Measurements from ENCODE around the gene ZNF697. TPM values are rescaled to one million over a fixed set of nuclear protein-coding genes. Genes with fewer than 3 reads are reported as not detected.

ZNF697 gene
- total RNA-seq, 1 donor from 2014 or later = 9.4 TPM

DNA sequence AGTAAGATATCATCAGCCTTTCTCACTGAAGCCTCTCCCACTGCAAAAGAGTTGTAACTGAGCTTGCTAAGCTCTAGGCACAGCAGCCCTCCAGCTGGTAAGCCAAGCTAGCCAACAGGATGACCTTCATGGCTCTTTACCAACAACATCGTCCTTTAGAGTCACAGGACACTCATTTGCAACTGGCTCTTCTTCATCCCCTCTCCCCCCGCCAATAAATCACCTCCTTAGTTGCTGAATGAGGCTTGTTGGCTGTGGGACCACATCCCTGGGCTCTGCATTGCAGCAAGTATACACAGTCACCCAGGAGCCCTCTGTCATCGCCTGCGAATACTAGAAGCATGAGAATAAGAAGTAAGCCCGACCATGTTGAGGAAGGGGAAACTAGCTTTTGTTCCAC, 16.0 kb upstream of the ZNF697 start:
- TF ChIP-seq, protein P1, sequence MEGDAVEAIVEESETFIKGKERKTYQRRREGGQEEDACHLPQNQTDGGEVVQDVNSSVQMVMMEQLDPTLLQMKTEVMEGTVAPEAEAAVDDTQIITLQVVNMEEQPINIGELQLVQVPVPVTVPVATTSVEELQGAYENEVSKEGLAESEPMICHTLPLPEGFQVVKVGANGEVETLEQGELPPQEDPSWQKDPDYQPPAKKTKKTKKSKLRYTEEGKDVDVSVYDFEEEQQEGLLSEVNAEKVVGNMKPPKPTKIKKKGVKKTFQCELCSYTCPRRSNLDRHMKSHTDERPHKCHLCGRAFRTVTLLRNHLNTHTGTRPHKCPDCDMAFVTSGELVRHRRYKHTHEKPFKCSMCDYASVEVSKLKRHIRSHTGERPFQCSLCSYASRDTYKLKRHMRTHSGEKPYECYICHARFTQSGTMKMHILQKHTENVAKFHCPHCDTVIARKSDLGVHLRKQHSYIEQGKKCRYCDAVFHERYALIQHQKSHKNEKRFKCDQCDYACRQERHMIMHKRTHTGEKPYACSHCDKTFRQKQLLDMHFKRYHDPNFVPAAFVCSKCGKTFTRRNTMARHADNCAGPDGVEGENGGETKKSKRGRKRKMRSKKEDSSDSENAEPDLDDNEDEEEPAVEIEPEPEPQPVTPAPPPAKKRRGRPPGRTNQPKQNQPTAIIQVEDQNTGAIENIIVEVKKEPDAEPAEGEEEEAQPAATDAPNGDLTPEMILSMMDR (IDR thresholded peaks at IDR 0.05; ENCODE audit: borderline replicate concordance) = no peak
- no peak for DNase-seq
- intact Hi-C loops (cut with micrococcal nuclease) = loop anchor here (5.0 kb wide), 1 partner anchor 47 kb away; no protein-coding TSS in a partner anchor
- H3K36me3 ChIP-seq = no peaks in the 10 kb centered on the region
- no peak overlapping the region for H3K4me3 ChIP-seq
- H3K9me3 ChIP-seq (replicated peaks) = no peaks in the 10 kb centered on the region
- no peaks in the 10 kb centered on the region for H3K27me3 ChIP-seq (ENCODE audit: low read depth)
- H3K4me1 ChIP-seq = peaks cover 6% of the 10 kb centered on the region
- no peak overlapping the region for H3K27ac ChIP-seq (replicated peaks)

DNA sequence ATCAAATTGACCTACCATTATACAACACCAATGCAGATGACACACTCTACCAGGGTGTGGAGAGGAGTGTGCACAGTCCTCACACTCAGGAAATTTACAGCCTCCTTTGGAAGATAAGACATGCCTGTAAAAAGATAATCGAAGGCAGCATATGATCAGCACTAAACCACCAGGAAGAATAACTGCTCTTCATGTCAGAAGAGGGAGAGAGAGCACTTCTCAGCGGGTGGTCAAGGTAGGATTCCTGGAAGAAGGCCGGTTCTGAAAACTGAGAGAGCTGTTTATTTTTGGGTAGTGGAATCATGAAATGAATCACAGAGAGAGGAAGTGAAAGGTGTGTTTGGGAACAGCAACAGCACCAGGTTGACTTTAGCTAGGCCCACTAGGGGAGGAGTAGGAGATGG, 14.0 kb upstream of the ZNF697 start:
- Histone ChIP-seq H3K4me1 (peaks cover 6% of the 10 kb centered on the region), H3K27ac (replicated peaks) (no peak overlapping the region), H3K27me3 (ENCODE audit: low read depth) (no peaks in the 10 kb centered on the region), H3K36me3 (no peaks in the 10 kb centered on the region), H3K4me3 (no peak overlapping the region), H3K9me3 (replicated peaks) (no peaks in the 10 kb centered on the region)
- TF ChIP-seq, protein P1 (IDR thresholded peaks at IDR 0.05; ENCODE audit: borderline replicate concordance) = no peak
- intact Hi-C loops (cut with micrococcal nuclease) = loop anchor here (5.0 kb wide), 1 partner anchor 45 kb away; no protein-coding TSS in a partner anchor
- no peak for DNase-seq

DNA sequence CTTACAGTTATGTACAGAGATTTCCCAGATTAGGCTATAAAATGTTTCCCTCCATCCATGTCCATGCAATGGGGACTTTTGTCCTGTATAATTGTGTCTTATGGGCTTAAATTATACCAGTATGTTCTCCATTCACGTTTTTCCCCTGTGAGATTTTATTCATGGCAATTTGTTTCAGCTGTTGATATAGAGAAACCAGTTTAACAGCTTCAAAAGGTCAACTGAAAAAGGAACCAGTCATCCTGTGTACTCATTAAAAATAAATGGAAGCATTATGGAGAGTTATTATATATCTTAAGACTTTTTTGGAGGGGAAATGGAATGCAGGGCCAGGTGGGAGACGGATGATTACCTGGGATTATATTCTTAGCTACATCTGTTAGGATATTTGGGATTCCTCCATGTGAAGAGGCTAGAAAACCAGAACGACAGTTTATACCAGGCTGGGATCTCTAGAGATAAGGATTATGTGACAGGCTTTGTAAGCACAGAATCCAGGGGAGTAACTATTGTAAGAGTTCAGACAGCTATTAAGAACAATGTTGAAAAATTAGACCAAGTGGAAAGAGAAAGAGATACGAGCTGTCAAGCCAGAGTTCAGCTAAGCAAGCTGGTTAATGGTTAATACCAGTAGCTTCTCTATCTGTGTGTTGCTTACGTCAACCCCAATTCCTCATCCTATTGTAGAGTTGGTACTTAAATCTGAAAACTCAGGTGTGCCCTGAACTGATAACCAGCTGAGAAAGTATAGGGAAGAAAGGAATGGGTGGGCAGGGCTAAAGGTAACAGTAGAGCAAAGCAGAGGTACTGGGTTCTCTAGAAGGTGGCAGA, 12.4 kb upstream of the ZNF697 start:
- Histone ChIP-seq H3K4me3 (no peak overlapping the region), H3K27me3 (ENCODE audit: low read depth) (no peaks in the 10 kb centered on the region), H3K9me3 (replicated peaks) (no peaks in the 10 kb centered on the region), H3K36me3 (no peaks in the 10 kb centered on the region), H3K27ac (replicated peaks) (peak overlapping the region; percentile 4), H3K4me1 (peaks cover 6% of the 10 kb centered on the region)
- TF ChIP-seq, protein P1 (IDR thresholded peaks at IDR 0.05; ENCODE audit: borderline replicate concordance) = no peak
- intact Hi-C loops (cut with micrococcal nuclease) = loop anchor here (5.0 kb wide), 1 partner anchor 43 kb away; no protein-coding TSS in a partner anchor
- no peak for DNase-seq

DNA sequence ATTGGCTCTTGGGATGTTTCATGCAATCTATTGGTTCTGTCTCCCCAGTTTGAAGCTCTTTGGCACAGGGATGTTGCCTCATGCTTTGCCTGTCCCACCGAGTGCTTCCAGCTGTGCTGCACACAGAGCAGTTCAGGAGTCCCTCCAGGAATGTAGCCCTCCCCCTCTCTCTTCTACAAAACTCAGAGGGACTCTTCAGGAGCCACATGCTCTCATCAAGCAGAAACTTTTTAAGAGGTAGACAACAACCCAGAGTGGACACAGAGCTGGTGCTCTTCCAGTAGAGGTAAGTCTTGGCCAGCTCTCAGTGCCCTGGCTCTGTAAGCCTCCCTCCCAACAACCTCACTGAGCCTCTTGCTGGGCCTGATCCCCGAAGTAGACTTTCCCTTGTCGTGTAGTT, 11.6 kb upstream of the ZNF697 start:
- intact Hi-C loops (cut with micrococcal nuclease) = loop anchor here (5.0 kb wide), 1 partner anchor 42 kb away; no protein-coding TSS in a partner anchor
- peak; percentile 46 for DNase-seq
- Histone ChIP-seq H3K9me3 (replicated peaks) (no peaks in the 10 kb centered on the region), H3K4me3 (no peak overlapping the region), H3K36me3 (no peaks in the 10 kb centered on the region), H3K27ac (replicated peaks) (peak overlapping the region; percentile 4), H3K4me1 (peaks cover 6% of the 10 kb centered on the region), H3K27me3 (ENCODE audit: low read depth) (no peaks in the 10 kb centered on the region)
- TF ChIP-seq, protein P1 (IDR thresholded peaks at IDR 0.05; ENCODE audit: borderline replicate concordance) = no peak

DNA sequence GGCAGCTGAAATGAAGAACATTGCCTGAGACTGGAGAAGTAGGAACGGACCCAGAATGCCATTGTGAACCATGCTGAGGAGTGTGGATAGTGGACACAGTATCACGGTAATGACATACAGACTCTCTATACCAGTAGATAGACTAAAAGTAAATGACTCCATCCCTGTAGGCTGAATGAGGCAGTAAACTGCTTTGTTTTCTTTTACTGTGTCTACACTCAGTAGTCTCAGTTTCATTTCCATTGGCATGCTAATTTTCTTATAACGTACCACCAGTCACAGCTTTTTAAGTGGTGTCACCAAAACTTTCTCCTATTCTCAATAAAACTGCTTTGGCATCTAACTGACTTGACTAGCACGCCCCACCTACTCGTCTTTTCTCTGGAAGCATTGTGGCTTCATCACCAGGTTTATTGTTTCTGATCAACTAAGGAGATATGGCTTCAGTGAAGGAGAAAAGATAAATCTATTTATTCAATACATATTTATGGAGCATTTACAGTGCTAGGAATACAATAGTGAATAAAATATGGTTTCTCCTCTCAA, 8.4 kb upstream of the ZNF697 start:
- no peak for DNase-seq
- TF ChIP-seq, protein P1 (IDR thresholded peaks at IDR 0.05; ENCODE audit: borderline replicate concordance) = no peak
- Histone ChIP-seq H3K36me3 (no peaks in the 10 kb centered on the region), H3K9me3 (replicated peaks) (no peaks in the 10 kb centered on the region), H3K27me3 (ENCODE audit: low read depth) (no peaks in the 10 kb centered on the region), H3K4me3 (no peak overlapping the region), H3K4me1 (peaks cover 6% of the 10 kb centered on the region), H3K27ac (replicated peaks) (no peak overlapping the region)
- intact Hi-C loops (cut with micrococcal nuclease) = no loop called here

Data from left ventricle myocardium inferior (tissue), 1 donor.